Inflammatory macrophage treated with lipopolysaccharide for 1 hour (primary cell): ENCODE results near the gene PHF21A.
A peak's percentile ranks its signal among the peaks of the same experiment; 100 is the strongest.

ENCODE experiments used
- DNase-seq, 2 donors: peaks; one replicate each; pipeline ENCODE4 v3.0.0-alpha.2; 2020 to 2022

PHF21A gene

DNA sequence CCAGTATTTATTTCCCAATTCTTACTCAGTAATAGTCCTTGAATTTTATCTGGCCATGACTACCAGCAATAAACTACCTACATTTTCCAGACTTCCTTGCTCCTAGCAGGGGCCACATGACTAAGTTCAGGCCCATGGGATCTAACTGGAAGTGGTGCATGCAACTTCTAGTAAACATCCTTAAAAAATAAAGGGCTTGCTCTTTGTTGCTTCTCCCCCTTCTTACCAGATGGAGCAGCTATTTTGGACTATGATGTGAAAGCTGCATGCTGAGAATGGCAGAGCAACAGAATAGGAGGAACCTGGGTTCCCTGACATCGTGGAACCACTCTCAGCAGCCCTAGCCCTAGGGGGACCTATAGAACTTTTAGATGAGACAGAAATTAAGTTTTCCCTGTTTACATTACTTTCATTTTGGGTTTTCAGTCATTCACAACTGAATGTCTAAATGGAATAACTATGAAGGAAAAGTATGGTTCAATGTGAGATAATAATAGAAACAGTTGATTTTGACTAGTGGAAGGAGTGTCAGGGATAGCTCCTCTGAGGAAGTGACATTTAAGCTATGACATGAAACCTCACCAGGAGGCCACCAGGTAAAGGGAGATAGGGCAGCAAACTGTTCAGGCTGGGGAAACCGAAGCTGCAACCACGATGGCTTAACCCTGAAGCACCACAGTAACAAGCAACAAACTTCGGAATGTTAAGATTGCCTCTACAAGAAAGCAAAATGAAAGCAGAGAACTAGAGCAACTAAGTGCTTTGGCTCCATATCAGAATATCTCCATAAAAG, 48.9 kb downstream of the PHF21A start:
- no peak for DNase-seq

DNA sequence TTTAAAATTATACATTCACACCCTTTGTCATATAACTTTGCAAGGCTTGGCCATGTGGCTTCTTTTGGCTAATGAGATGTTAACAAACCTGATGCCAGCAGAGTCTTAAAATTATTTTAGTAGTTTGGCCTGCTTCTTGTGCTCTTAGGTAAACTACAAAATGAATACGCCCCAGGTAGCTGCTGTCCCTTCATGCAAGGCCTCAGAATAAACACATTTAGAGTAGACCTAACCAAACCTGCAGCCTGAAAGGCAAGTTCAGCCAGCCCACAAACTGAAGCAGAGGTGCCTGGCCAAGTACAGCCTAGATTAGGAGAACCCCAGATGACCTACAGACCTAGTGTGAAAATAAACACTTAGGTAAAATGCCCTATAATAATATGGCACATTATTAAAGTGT, 50.2 kb downstream of the PHF21A start:
- DNase-seq, result no peak

DNA sequence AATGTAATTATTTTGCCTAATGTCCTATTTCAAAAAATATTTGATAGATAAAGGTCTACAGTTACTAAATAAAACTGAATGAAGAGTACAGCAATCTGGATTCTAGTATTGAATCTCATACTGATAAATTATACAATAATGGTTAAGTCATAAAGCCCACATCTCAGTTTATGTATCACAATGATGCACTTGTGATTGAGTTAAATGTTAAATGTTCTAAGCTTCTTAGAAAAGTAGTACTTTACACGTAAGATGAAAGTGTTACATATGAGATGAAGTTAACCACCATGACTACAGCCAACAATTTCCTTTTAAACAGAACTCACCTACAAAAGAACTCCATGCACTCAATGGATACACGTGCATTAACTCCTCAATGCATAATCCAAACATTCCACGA, 51.7 kb downstream of the PHF21A start:
- no peak for DNase-seq

GRCh38 chr11:46066335-46066734, 54.9 kb downstream of the PHF21A start:
- DNase-seq, result no peak

DNA sequence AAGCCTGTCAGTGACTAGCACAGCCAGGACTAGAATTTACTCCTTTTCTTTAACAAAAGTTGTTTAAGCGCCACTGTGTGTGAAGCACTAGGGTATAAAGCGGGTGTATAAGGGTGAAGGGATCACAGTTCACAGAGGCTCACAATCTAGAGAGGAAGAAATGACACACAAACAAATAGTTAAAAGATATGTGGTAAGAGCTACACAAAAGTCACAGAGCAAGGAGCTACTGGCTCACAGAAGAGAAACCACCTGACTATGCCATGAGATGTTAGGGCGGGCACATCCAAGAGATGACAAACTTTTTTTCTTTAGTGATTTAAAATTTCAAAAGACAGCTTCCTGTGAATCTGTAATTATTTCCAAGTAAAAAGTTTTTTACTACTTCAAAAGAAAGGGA, 55.6 kb downstream of the PHF21A start:
- no peak for DNase-seq

GRCh38 chr11:46064221-46064620, 57.0 kb downstream of the PHF21A start:
- DNase-seq, result no peak

DNA sequence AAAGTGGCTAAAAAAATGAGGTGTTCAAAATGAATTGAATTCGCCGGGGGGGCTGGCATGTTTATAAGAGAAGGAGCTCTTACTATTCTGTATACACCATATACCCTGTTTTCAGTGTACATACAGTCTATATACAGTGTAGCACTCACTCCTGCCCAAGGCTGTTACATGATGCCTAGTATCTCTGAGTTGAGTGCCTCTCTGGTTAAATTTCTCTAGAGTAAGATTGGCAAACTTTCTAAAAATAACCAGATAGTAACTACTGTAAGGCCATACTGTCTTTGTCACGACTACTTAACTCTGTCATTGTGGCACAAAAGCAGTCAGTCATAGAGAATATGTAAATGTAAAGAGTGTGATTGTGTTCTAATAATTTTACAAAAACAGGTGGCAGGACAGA, 58.1 kb downstream of the PHF21A start:
- no peak for DNase-seq

- no peak for DNase-seq
These were observed 61.2 kb downstream of the PHF21A start for GRCh38 chr11:46060013-46060412.

GRCh38 chr11:46057489-46057888, 63.8 kb downstream of the PHF21A start:
- no peak for DNase-seq

GRCh38 chr11:46055371-46055770, 65.9 kb downstream of the PHF21A start:
- DNase-seq, result no peak

DNA sequence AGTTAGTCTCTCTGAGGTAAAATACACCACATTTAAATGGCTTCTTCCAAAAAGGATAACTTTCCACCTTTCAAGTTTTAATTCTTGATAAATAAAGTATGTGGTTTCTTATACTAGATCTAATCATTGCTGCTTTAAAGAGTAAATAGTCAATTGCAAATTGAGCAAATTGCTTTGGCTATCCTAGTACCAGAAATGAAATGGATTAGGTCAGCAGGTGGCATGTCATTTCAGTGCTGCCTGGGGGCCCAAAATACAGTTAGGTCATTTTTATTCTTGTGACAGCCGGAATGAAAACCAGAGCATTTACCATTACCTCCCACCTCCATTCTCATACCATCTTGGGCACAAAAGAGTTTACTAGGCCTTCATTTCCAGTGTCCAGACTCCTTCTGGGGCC, 70.2 kb downstream of the PHF21A start:
- DNase-seq, result no peak

DNA sequence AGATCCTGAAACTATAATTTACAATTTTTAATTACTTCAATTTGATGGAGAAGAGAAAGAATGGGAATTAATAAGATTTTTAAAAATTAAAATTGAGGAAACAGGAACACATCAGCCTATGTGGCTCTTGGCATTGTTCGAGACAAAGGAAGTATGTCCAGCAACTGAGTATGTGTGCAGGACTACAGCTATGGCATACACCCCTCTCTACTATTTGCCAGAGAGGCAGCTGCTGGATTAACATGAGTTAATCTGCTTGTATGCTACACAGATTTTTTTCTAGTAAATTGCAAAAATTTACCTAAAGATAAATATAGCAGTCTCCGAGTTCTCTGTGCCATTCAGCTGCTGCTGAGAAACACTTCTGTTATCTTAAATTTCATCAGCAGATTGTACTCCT, 70.6 kb downstream of the PHF21A start:
- DNase-seq, result no peak

DNA sequence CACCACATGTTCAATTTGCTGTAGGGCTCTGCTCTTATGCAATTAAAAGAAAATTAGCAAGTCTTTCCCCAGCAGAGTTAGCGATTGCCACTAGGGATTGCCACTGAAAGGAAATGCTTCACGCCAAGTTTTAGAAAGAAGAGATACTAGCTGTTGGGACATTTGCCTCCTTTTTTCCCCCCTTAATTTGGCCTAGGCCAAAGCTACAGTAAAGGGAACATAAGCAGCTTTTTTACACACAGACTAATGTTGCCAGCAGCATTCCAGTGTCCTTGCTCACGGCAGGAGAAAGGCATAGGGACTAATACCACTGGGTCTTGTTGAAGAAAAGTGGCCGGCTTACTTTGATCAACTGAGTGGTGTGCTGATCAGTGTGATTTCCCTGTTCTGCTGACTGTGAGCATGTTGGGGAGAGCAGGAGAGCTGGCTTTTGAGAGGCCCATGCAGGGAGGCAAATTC, 71.2 kb downstream of the PHF21A start:
- no peak for DNase-seq

DNA sequence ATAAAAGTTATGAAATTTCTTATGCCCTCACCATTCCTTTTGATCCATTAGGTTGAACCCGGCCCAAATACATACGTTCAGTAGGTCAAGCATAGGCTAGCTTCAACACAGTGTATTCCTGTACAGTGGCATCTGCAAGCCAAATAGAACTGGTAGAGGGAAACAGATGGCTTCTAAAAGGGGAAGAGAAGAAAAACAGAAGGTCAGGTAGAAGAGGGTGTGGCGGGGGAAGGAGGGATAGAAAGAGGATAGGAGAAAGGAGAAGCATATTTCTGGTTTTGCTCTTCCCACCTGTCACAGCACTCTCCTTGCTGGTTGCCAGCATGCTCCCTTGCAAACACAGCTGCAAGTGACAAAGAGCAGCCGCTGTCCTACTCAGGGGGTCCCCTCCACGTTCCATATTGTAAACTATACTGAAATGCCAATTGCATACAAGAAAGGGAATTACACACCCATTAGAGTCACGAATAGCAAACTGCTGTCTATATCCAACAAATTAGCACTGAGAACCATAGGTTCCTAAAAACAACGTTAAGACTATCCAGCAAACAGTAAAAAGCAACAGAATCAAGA, 71.8 kb downstream of the PHF21A start:
- no peak for DNase-seq

GRCh38 chr11:46048198-46048597, 73.1 kb downstream of the PHF21A start:
- no peak for DNase-seq

GRCh38 chr11:46047520-46047919, 73.7 kb downstream of the PHF21A start:
- no peak for DNase-seq

- DNase-seq, result no peak
These were observed 75.4 kb downstream of the PHF21A start for GRCh38 chr11:46045811-46046210.

DNA sequence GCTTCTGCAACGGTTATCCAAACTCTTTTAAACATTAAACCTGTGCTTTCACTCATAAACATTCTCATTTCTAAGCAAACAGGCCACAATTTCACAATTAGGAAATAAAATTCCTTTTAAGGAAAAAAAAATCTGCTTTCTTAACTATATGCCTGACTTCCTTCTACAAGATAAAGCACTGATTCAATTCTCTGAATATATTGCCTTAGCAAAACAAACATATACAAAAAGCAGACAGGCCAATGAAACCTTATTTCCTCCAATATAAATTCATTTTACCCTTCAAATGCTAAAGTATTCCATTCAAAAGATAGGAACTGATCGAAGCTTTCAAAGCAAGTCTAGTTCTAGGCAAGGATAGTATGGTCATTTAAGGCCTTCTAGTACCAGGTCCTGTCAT, 76.7 kb downstream of the PHF21A start:
- DNase-seq, result peak in 1 of 2 donors; percentile 13

DNA sequence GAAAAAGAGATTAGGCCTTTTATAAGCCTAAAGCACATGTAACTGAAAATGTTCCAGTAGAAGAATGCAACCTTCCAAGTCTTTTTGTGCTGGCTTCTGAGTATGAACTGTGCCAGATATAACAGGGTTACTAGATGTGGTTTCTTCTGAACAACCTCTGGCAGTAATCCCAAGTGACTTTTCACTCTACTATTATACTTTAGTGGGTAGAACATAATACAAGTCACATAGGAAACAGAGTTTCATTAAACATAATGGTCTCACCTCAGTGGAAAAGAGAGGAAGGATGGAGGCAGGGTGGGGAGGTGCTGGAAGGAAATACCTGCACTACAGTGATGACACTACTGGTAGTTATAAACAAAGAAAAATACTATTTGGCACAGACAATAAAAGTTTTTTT, 81.3 kb downstream of the PHF21A start:
- no peak for DNase-seq

GRCh38 chr11:46038529-46038928, 82.7 kb downstream of the PHF21A start:
- no peak for DNase-seq

- no peak for DNase-seq
These were observed 84.3 kb downstream of the PHF21A start for GRCh38 chr11:46036969-46037368.

DNA sequence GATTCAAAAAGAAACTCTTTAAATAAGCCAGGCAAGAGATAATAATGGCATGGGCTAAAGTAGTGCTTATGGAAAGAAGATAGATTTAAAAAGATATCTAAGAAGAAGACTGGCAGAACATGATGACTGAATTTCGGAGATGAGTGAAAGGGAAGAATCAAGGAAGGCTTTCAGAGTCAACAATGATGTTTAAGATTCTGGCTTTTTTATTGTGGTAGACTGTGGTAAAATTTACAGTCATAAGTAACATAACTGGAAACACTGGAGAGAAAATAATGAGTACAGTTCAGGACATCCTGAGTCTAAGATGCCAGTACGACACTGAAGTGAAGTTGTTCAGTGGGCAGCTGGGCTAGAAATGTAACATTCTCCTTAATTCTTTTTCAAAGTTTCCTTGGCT, 85.2 kb downstream of the PHF21A start:
- DNase-seq, result no peak

- no peak for DNase-seq
These were observed 87.2 kb downstream of the PHF21A start for GRCh38 chr11:46034041-46034440.

GRCh38 chr11:46026606-46027293, 94.5 kb downstream of the PHF21A start:
- DNase-seq, result no peak
